ENCODE measurements around the gene THBS1.
A peak's percentile ranks its signal among the peaks of the same experiment; 100 is the strongest.

The THBS1 gene

DNA sequence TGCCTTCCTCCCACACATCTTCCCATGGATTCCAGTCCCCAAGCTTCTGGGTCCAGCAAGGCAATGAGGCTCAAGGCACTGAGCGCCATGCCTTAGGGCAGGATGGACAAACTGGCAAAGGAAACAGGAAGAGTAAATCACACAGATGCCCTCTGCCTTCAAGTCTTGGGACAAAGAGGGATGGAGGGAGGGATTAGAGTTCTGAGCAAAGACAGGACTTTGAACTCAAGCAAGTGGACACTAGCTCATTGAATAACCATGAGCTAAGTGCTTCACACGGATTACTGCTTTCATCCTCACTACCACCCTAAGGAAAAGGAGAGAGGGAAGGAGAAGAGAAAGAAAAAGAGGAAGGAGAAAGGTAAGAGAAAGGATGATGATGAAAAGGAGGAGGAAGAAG is 7.6 kb upstream of the THBS1 start:
- no peak overlapping the region for H3K4me3 ChIP-seq (ENCODE audit: low read depth, low read length)

DNA sequence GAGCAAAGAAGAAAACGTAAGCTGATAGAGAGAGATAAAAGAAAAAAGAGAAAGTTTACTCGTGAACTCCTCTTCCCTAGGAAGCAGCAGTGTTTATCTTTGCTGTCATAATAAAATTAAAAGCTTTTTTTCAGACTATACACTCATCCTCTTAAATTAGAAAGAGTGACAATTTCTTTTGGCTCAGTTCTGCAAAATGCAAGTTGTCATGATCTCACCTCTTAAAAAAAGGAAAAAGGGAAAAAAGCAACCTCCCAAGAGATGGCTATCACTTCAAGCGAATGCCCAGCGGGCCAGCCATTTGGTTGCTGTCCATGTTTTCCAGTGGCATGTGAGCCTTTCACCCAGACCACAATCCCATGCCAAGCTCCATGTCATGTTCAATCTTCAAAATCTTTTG is 7.0 kb upstream of the THBS1 start:
- no peak overlapping the region for H3K4me3 ChIP-seq (ENCODE audit: low read depth, low read length)

DNA sequence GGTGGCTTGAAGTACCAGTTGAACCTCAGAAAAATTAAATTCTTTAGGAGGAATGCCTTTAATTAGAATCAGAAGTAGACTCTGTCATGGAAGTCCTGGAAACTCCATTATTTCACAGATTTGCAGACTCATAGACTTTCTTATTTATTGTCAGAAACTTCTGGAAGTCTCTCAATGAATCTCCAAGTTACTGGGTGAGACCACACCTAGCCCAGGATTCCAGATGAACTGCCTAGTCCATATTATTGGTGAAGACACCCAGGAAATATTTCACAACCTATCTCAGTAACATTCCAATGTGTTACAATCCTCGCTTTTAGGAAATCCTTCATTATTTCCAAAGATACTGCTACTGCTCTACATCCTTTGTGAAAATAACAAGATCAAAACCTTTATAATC is 6.5 kb upstream of the THBS1 start:
- no peak overlapping the region for H3K4me3 ChIP-seq (ENCODE audit: low read depth, low read length)

DNA sequence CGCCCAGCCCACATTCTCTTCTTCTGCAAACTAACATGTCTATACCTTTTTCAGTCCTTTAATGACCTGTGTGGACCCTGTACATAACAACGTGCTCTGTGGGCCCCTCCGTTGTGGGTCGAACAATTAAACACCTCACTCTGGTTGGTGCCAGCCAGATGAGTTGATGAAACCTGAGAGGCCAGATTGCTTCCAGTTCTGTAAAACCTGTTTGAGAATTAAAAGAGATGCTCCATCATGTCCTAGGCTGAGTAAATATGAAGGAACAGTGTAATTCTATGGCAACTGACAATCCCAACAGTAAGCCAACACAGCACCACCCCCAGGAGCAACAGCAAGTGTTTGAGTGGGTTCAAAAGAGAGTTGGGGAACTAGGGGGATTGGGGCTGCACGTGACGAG is 5.7 kb upstream of the THBS1 start:
- H3K4me3 ChIP-seq (ENCODE audit: low read depth, low read length) = no peak overlapping the region

DNA sequence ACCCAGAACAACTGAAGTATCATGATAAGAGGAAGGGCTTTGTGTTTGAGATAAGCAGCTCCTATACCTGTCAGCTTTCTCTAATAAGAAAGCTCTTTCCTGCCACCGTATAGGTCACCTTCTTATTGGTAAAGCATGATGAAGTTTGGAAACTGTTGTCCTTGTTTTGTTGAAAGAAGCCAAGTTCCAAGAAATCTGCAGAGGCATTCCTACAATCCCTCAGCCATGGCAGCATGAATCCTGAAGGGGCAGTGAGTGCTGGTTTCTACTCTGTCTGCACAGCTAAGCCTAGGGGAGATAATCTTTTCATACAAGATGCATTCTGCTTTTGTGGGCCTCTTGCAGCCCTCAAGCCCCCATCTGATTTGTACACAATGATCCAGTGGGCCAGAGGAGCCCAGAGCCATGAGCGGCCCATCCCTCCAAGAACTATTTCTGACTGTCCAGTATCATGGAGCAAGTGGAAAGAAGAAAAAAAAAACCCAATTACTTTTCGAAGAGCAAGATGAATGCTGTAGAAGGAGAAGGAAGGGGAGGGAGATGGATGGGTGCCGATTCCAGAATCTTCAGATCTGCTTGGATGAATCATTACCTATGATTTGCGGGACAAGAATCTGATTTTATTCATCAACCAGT is 1.9 kb upstream of the THBS1 start:
- H3K4me3 ChIP-seq (ENCODE audit: low read depth, low read length) = no peak overlapping the region

DNA sequence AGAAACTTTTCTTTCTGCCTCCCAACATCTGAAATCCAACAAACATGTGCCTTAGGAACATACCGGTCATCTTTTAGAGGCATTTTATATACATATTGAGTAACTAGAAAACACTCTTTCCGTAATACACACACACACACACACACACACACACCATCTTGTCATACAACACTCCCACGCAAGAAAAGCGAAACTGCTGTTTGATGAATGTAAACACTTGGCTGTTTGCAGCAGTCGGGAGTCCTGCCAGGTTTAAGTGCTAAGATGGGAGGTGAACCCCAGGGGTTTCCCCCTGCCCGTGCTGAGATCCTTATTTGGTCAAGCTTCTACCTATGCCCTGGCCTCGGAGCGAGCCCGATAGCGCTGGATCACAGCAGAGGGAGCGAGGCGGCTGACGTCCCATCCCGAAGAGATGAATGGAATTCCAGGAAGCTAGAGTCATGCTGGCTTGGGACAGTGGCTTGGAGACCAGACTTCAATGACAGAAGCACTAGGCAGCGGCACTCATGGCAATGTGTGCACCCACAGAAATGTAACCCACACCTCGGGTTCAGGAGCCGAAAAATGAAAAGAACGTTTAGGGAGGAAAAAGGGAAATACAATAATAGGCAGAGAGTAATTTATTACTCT is 1.3 kb upstream of the THBS1 start:
- H3K4me3 ChIP-seq (ENCODE audit: low read depth, low read length) = no peak overlapping the region

DNA sequence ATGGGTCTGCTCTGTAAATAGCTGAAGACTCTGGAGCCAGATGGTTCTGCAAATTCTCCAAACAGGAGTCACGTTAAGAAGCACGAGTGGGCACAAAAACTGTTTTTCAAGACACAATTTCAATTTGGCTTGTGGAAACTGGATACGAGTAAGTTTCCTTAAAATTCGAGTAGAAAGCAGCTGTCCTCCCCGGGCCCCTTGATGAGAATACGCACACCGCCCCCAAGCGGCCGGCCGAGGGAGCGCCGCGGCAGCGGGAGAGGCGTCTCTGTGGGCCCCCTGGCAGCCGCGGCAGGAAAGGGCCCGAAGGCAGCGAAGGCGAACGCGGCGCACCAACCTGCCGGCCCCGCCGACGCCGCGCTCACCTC is 778 bp upstream of the THBS1 start:
- H3K4me3 ChIP-seq (ENCODE audit: low read depth, low read length) = peak overlapping the region; percentile 67

DNA sequence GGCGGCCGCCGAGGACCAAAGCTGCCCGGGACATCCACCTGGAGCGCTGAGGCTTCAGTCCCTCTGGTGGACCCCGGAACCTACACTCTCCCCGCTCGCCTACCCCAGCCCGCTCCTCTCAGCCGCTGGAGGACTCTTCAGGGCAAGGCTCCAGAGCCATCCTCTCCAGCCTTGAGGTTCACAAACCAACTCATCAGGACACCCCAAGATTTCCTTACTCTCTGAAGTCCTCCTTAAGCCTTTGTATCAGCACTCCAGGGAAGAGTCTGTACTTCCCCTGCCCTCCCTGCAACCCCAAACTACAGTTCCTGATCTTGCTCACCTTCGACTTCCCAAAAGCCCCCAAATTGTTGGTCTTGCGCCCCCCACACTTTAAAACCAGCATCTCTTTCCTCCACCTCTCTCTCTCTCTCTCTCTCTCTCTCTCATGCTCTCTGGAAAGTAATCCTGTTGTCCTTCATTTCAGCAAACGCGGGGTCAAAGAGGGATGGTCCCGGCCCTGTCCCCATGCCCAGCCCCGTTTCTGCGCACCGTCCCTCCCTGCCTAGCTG is 438 bp downstream of the THBS1 start:
- H3K4me3 ChIP-seq (ENCODE audit: low read depth, low read length) = peak overlapping the region; percentile 72

DNA sequence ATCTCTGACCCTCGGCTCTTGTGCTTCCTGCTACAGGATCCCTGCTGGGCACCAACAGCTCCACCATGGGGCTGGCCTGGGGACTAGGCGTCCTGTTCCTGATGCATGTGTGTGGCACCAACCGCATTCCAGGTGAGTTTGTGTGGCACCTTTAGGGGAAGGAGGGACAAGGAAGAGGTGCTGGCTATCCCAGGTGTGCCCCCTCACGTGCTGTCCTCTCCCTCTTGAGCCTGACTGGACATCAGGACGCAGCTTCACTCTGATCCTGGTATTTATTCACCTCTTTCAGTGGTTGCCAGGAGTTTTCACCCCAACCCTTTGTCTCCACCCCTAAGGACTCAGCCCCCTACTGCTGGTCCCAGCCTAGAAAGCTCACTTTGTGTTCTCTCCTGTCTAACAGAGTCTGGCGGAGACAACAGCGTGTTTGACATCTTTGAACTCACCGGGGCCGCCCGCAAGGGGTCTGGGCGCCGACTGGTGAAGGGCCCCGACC is 960 bp downstream of the THBS1 start:
- H3K4me3 ChIP-seq (ENCODE audit: low read depth, low read length) = peak overlapping the region; percentile 72

DNA sequence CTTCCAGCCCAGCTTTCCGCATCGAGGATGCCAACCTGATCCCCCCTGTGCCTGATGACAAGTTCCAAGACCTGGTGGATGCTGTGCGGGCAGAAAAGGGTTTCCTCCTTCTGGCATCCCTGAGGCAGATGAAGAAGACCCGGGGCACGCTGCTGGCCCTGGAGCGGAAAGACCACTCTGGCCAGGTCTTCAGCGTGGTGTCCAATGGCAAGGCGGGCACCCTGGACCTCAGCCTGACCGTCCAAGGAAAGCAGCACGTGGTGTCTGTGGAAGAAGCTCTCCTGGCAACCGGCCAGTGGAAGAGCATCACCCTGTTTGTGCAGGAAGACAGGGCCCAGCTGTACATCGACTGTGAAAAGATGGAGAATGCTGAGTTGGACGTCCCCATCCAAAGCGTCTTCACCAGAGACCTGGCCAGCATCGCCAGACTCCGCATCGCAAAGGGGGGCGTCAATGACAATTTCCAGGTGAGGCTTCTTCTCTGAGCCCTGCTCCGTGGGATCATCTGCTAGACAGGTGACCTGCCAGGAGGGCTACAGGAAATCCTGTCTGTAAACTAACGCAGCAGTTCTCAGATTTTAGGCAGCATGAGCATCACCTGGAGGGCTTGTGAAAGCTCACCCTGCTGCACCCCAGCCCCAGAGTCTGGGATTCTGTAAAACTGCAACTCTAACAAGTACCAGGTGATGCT is 1.6 kb downstream of the THBS1 start:
- peak overlapping the region; percentile 72 for H3K4me3 ChIP-seq (ENCODE audit: low read depth, low read length)

DNA sequence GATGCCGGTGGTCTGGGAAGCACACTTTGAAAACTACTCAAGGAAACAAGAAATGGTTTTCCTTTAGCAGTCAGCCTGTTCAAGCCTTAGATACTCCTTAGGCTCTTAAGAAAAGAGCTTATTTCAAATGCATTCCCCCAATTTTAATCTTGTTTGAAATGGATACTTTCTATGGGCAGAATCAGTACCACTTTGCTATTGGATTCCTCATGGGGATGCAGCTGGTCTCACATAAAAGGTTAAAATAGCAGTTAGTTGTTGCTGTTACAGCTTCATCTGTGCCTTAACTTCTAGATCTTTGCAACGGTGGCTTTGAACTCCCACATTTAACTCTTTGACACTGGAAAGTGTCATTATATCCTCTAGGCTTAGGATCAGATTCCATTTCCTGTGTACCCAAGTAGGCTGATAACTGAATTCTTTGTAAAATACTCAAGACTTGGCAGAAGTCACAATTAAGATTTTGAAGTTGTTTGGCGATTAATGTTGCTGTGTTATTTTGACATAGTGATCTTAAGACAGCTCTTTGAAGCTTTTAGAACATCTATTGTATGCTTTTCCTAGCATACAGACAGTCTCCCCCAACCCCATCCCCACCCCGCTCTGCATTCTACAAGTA is 2.2 kb downstream of the THBS1 start:
- H3K4me3 ChIP-seq (ENCODE audit: low read depth, low read length) = peak overlapping the region; percentile 72

DNA sequence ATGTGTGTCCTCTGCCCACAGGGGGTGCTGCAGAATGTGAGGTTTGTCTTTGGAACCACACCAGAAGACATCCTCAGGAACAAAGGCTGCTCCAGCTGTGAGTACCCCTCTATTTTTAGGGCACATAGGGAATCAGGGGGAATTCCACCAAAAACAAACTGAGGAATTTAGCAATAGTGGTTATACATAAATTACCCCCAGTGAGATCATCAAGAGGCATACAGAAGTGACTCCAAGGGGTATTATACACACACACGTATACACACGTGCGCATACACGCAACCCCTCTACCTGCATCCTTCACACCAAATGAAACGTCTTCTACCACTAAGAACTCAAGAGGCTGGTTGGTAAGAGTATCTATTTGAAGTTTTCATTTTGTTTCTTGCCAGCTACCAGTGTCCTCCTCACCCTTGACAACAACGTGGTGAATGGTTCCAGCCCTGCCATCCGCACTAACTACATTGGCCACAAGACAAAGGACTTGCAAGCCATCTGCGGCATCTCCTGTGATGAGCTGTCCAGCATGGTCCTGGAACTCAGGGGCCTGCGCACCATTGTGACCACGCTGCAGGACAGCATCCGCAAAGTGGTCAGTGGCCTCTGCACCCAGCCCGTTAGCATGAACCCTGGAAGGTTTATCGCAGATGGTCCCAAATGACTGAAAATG is 2.9 kb downstream of the THBS1 start:
- no peak overlapping the region for H3K4me3 ChIP-seq (ENCODE audit: low read depth, low read length)

DNA sequence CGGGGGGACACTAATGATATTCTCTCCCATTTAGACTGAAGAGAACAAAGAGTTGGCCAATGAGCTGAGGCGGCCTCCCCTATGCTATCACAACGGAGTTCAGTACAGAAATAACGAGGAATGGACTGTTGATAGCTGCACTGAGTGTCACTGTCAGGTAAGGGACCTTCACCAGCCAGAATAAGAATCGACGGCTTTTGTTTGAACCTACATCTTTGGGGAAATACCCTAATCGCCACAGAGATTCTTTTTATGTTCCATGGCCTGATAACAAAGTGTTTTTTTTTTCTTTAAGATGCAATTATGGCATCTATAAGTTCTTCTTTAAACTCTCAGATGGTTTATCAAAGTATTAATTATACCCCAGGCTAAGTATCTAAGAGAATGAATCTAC is 3.4 kb downstream of the THBS1 start:
- no peak overlapping the region for H3K4me3 ChIP-seq (ENCODE audit: low read depth, low read length)

DNA sequence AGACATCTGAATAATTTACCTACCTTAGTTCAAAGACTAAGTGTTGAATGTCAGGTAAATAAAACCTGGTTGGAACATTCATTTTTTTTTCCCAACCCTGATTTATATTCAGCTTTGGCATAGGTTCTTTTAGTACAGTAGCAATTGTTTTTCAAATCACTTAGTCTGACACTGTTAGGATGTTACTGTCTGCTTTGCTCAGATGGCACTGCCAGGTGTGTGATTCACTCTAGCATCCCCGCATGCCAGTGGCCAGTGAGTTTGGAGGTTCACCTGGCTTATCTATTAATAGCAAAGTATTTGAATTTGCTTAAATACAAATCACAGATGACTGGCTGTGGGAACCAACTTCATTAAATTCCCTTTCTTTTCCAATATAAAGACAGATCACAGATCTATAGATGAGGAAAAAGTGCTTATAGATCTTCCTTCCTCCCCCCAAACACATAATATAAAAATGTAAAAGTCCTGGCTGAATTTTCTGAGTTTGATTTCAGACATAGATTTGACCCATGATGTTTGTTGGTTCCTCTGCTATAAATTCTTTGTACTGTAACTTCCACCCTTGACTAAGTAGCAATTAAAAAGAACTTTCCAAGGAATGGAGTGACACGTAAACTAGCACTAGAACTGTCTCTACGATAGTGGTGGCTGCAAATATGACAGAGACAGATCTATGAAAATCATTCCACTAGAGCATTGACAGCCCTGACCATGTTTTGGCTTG is 3.9 kb downstream of the THBS1 start:
- no peak overlapping the region for H3K4me3 ChIP-seq (ENCODE audit: low read depth, low read length)

DNA sequence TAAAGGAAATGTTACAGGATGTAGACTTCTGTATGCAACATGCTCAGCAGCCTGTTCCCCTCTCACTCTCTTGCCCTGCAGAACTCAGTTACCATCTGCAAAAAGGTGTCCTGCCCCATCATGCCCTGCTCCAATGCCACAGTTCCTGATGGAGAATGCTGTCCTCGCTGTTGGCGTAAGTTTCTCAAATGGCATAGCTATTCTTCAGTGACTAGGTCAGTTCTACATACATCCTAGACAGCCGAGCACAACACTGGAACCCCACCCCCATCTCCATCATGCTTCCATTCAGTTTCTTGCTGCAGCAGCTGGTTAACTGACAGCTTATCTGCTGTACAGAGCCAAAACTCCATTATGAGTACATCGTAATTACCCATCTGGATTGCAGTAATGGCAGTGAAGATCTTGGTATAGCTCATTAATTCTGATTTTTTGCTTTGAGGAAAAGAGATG is 4.5 kb downstream of the THBS1 start:
- no peak overlapping the region for H3K4me3 ChIP-seq (ENCODE audit: low read depth, low read length)

DNA sequence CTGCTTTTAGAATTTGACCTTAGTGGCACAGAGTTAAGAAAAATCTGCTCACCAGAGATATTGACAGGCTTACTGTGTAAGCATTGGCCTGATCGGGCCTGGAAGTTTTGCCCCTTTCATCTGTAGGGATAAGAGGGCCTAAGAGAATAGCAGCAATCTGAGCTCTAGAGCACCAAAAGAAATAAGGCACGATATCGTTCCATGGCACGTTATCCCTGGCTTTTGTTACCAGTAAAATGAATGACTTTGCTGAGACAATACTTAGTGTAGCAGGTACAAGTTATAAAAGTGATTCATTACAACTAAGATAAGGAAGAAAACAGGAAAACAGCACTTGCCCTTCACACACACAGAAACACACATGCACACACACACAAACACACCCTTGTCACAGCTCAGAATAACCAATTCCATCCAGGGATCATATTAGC is 5.0 kb downstream of the THBS1 start:
- H3K4me3 ChIP-seq (ENCODE audit: low read depth, low read length) = no peak overlapping the region

DNA sequence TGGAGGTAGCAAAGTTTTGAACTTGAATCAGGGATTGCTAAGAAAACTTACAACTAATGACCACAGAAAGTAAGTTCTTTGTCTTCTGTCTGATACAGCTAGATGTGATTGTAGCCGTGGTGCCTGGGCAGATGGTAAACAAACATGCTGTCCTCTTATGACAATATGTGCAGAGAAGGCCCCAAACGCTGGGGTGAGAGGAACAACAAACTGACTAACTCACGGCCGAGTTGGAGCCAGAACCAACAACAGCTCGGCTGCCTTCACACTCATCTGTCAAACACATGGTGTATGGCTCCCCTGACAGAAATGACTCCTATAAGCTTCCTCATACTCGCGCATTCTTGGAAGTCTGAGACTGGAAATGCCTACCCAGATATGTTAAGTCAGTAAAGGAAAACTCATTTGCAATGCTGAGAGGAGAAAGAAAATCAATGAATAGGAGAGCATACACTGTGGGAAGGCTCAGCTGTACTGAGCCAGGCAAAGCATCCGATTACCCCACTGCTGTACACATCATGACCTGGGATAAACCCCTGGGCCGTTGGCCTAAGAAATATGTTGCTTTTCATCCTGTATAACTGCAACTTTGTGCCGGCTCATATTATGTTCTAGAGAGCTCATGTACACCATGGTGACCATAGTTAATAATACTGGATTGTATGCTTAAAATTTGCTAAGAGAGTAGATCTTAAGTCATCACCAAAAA is 5.7 kb downstream of the THBS1 start:
- no peak overlapping the region for H3K4me3 ChIP-seq (ENCODE audit: low read depth, low read length)

DNA sequence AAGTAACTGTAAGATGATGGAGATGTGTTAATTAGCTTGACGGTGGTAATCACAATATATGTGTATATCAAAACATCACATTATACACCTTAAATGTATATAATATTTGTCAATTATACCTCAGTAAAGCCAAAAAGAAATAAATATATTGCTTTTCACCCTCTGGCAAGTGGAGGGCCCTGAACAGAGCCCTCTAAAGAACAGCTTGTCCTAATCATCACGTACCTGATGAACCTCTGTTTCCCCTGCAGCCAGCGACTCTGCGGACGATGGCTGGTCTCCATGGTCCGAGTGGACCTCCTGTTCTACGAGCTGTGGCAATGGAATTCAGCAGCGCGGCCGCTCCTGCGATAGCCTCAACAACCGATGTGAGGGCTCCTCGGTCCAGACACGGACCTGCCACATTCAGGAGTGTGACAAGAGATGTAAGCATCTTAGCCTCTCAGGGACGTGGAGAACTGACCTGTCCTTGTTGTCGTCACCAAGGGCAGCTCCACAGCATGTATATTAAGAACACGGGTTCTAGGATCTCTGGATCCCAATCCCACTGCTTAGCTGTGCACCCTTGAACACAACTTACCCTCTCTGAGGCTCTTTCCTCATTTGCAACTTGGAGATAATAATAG is 6.3 kb downstream of the THBS1 start:
- H3K4me3 ChIP-seq (ENCODE audit: low read depth, low read length) = no peak overlapping the region
